Sigmoid colon (tissue), 4 donors: ENCODE data around the gene CDIPT.

Experiments
- POLR2A ChIP-seq, 2 donors: fragments of 450-650 bp; IDR thresholded peaks; one replicate each; pipeline ENCODE4 v1.6.1; 2016; ENCODE audit warnings: antibody characterized with exemption in 2 of 2, mild to moderate bottlenecking in 2 of 2, moderate library complexity in 2 of 2
- POLR2AphosphoS5 ChIP-seq, 4 donors: sonication (generic); formaldehyde crosslinking; IDR thresholded peaks; one replicate each; pipeline ENCODE4 v1.6.1; 2017; ENCODE audit warnings: antibody characterized with exemption in 4 of 4
- TF ChIP-seq, protein P1 (sequence below), 4 experiments: fragments of 450-650 bp in 3 of 4; fragments of 200-600 bp in 1 of 4; IDR thresholded peaks; one replicate each; pipeline ENCODE4 v1.5.1; 2016 to 2019; ENCODE audit warnings: antibody characterized with exemption in 4 of 4, mild to moderate bottlenecking in 3 of 4, moderate library complexity in 2 of 4

DNA sequence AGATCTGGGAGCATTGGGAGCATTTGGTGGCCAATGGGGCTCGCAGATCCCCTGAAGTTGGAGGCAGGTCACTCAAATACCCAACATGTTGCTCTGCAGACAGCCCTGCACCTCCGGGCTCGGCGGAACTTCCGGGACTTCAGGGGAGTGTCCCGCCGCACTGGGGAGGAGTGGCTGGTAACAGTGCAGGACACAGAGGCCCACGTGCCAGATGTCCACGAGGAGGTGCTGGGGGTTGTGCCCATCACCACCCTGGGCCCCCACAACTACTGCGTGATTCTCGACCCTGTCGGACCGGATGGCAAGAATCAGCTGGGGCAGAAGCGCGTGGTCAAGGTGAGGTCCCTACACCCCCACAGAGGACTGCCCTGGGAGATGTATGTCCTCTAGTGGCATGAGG is 26.4 kb downstream of the CDIPT start:
- TF ChIP-seq POLR2AphosphoS5 (IDR thresholded peaks at IDR 0.05) (no peak), POLR2A (IDR thresholded peaks at IDR 0.05) (no peak)
- TF ChIP-seq, protein P1, sequence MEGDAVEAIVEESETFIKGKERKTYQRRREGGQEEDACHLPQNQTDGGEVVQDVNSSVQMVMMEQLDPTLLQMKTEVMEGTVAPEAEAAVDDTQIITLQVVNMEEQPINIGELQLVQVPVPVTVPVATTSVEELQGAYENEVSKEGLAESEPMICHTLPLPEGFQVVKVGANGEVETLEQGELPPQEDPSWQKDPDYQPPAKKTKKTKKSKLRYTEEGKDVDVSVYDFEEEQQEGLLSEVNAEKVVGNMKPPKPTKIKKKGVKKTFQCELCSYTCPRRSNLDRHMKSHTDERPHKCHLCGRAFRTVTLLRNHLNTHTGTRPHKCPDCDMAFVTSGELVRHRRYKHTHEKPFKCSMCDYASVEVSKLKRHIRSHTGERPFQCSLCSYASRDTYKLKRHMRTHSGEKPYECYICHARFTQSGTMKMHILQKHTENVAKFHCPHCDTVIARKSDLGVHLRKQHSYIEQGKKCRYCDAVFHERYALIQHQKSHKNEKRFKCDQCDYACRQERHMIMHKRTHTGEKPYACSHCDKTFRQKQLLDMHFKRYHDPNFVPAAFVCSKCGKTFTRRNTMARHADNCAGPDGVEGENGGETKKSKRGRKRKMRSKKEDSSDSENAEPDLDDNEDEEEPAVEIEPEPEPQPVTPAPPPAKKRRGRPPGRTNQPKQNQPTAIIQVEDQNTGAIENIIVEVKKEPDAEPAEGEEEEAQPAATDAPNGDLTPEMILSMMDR (IDR thresholded peaks at IDR 0.05), result no peak
